BJ (cell line): ENCODE measurements around the gene BATF3. TPM values are rescaled to one million over a fixed set of nuclear protein-coding genes. Genes with fewer than 3 reads are reported as not detected.

ENCODE experiments used
- CTCF ChIA-PET: fragments of 350-600 bp; formaldehyde crosslinking; extraction: SDS; loops from one replicate; lab custom pipeline; 2021; ENCODE audit warnings: antibody characterized with exemption, inconsistent platforms; lab: Yijun Ruan, JAX
- POLR2A ChIA-PET: fragments of 300-600 bp; sonication (Branson Sonifier 250); formaldehyde crosslinking; extraction: SDS; loops from one replicate; lab custom pipeline; 2021; ENCODE audit warnings: antibody characterized with exemption; lab: Charles Lee
- DNase-seq: peaks from one replicate; pipeline ENCODE4 v3.0.0-alpha.2; 2011; ENCODE audit warnings: low read depth
- H3K27me3 ChIP-seq: 2 replicates; pipeline ENCODE4 v1.6.0; 2011; ENCODE audit warnings: low read length; ENCODE audit not compliant: control insufficient read depth, insufficient read depth
- H3K36me3 ChIP-seq: 2 replicates; pipeline ENCODE4 v1.5.1; 2011; ENCODE audit warnings: low read length; ENCODE audit not compliant: control insufficient read depth, insufficient read depth
- H3K4me3 ChIP-seq: 2 replicates; pipeline ENCODE4 v1.5.1; 2011; ENCODE audit warnings: low read depth, mild to moderate bottlenecking, control low read depth, low read length
- CTCF ChIP-seq: IDR thresholded peaks from 2 replicates; pipeline ENCODE4 v1.5.1; 2011; ENCODE audit warnings: low read depth, mild to moderate bottlenecking, control low read depth, inconsistent platforms, low read length, moderate library complexity; ENCODE audit not compliant: insufficient read depth
- polyA plus RNA-seq: library from polyadenylated mRNA; depleted of rRNA; stranded (reverse); fragments of >200 nt; gene quantifications from 2 replicates; pipeline ENCODE4 v1.2.3, GENCODE V29; 2011

BATF3 gene
- polyA plus RNA-seq, 1 experiment, result 1.7 TPM

- Histone ChIP-seq H3K36me3 (no peaks in the 10 kb centered on the region), H3K27me3 (peaks cover 6% of the 10 kb centered on the region), H3K4me3 (no peak overlapping the region)
- CTCF ChIA-PET, result interaction anchor here (1.1 kb wide), 1 partner anchor 18 kb away, joined by 5 read pairs; no protein-coding TSS in a partner anchor
- no peak for DNase-seq
- POLR2A ChIA-PET, result no interaction called here
- no peak for TF ChIP-seq CTCF
Measured at GRCh38 chr1:212702672-212703071, 3.0 kb upstream of the BATF3 start.

- peaks cover 6% of the 10 kb centered on the region for H3K27me3 ChIP-seq
- TF ChIP-seq CTCF, result no peak
- no peaks in the 10 kb centered on the region for H3K36me3 ChIP-seq
- H3K4me3 ChIP-seq, result no peak overlapping the region
- ChIA-PET CTCF (interaction anchor here (0.9 to 1.2 kb wide), 5 partner anchors 22 to 80 kb away, joined by 3 to 5 read pairs (median 4); no protein-coding TSS in a partner anchor), POLR2A (no interaction called here)
- no peak for DNase-seq
Measured at GRCh38 chr1:212701910-212702309, 2.3 kb upstream of the BATF3 start.

GRCh38 chr1:212700892-212701819 is 1.5 kb upstream of the BATF3 start:
- Histone ChIP-seq H3K4me3 (peak overlapping the region; percentile 60), H3K36me3 (no peaks in the 10 kb centered on the region), H3K27me3 (peaks cover 6% of the 10 kb centered on the region)
- ChIA-PET CTCF (interaction anchor here (0.9 to 1.2 kb wide), 6 partner anchors 22 to 81 kb away, joined by 3 to 5 read pairs (median 4); no protein-coding TSS in a partner anchor), POLR2A (no interaction called here)
- no peak for DNase-seq
- TF ChIP-seq CTCF, result peak; percentile 40

GRCh38 chr1:212700223-212700891 is 717 bp upstream of the BATF3 start:
- Histone ChIP-seq H3K4me3 (peak overlapping the region; percentile 60), H3K27me3 (peaks cover 6% of the 10 kb centered on the region), H3K36me3 (no peaks in the 10 kb centered on the region)
- no peak for TF ChIP-seq CTCF
- DNase-seq, result no peak
- ChIA-PET POLR2A (no interaction called here), CTCF (interaction anchor here (0.9 to 1.2 kb wide), 2 partner anchors 32 to 60 kb away, joined by 3 read pairs; no protein-coding TSS in a partner anchor)

GRCh38 chr1:212699104-212699624 is 476 bp downstream of the BATF3 start:
- DNase-seq, result no peak
- peak; percentile 57 for TF ChIP-seq CTCF
- Histone ChIP-seq H3K27me3 (peaks cover 6% of the 10 kb centered on the region), H3K4me3 (peak overlapping the region; percentile 60), H3K36me3 (no peaks in the 10 kb centered on the region)
- CTCF ChIA-PET, result interaction anchor here (0.6 to 2.2 kb wide), 7 partner anchors 10 to 90 kb away, joined by 3 to 5 read pairs (median 3); no protein-coding TSS in a partner anchor
- POLR2A ChIA-PET, result no interaction called here
